Measurements from ENCODE around the gene IAH1.

- TF ChIP-seq, protein P1, sequence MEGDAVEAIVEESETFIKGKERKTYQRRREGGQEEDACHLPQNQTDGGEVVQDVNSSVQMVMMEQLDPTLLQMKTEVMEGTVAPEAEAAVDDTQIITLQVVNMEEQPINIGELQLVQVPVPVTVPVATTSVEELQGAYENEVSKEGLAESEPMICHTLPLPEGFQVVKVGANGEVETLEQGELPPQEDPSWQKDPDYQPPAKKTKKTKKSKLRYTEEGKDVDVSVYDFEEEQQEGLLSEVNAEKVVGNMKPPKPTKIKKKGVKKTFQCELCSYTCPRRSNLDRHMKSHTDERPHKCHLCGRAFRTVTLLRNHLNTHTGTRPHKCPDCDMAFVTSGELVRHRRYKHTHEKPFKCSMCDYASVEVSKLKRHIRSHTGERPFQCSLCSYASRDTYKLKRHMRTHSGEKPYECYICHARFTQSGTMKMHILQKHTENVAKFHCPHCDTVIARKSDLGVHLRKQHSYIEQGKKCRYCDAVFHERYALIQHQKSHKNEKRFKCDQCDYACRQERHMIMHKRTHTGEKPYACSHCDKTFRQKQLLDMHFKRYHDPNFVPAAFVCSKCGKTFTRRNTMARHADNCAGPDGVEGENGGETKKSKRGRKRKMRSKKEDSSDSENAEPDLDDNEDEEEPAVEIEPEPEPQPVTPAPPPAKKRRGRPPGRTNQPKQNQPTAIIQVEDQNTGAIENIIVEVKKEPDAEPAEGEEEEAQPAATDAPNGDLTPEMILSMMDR (IDR thresholded peaks at IDR 0.05 in 8 of 11, conservative IDR thresholded peaks at IDR 0.05 in 3 of 11) = no peak
- TF ChIP-seq POLR2A (IDR thresholded peaks at IDR 0.05) (no peak), POLR2AphosphoS5 (IDR thresholded peaks at IDR 0.05) (no peak)
These were observed 16.4 kb downstream of the IAH1 start for GRCh38 chr2:9490789-9491188.
